GM23338 (cell line): ENCODE results near the gene KCNQ5.
"Not testable (repeated sequence)": the region's sequence is repeated elsewhere in the genome, so short reads cannot be mapped to it uniquely, and the experiment has no call there.

Experiments used
- CREB1 ChIP-seq: fragments of 250-450 bp; sonication (Bioruptor Pico); IDR thresholded peaks from 2 replicates; pipeline ENCODE4 v1.5.0; 2020; ENCODE audit warnings: low read depth, mild to moderate bottlenecking, moderate library complexity
- EZH2 ChIP-seq: fragments of 200-600 bp; sonication (generic); IDR thresholded peaks from one replicate; pipeline ENCODE4 v1.8.0; 2017; ENCODE audit warnings: antibody characterized with exemption, mild to moderate bottlenecking, low read depth; ENCODE audit not compliant: unreplicated experiment
- EZH2phosphoT487 ChIP-seq: fragments of 200-600 bp; sonication (generic); IDR thresholded peaks from one replicate; pipeline ENCODE4 v1.8.1; 2018; ENCODE audit warnings: antibody characterized with exemption; ENCODE audit not compliant: unreplicated experiment
- POLR2AphosphoS5 ChIP-seq: IDR thresholded peaks from 2 replicates; pipeline ENCODE4 v1.6.1; 2016; ENCODE audit warnings: antibody characterized with exemption, low read depth
- REST ChIP-seq: IDR thresholded peaks from one replicate; pipeline ENCODE4 v1.6.1; 2018; ENCODE audit warnings: antibody characterized with exemption; ENCODE audit not compliant: unreplicated experiment
- TF ChIP-seq, protein P1 (sequence below), 2 experiments: fragments of 200-600 bp in 1 of 2; sonication (generic) in 1 of 2; conservative IDR thresholded peaks; 2 replicates each; pipeline versions ENCODE4 v1.5.1 to v1.6.1; 2016 to 2017; ENCODE audit warnings: antibody characterized with exemption in 2 of 2, low read depth in 2 of 2, mild to moderate bottlenecking in 2 of 2, moderate library complexity in 1 of 2
- TF ChIP-seq, protein P2 (sequence below): fragments of 250-450 bp; sonication (Bioruptor Pico); IDR thresholded peaks from 2 replicates; pipeline ENCODE4 v1.5.0; 2020; ENCODE audit warnings: mild to moderate bottlenecking, moderate library complexity

GRCh38 chr6:73233971-73234370, 612.1 kb downstream of the KCNQ5 start:
- TF ChIP-seq, protein P1, sequence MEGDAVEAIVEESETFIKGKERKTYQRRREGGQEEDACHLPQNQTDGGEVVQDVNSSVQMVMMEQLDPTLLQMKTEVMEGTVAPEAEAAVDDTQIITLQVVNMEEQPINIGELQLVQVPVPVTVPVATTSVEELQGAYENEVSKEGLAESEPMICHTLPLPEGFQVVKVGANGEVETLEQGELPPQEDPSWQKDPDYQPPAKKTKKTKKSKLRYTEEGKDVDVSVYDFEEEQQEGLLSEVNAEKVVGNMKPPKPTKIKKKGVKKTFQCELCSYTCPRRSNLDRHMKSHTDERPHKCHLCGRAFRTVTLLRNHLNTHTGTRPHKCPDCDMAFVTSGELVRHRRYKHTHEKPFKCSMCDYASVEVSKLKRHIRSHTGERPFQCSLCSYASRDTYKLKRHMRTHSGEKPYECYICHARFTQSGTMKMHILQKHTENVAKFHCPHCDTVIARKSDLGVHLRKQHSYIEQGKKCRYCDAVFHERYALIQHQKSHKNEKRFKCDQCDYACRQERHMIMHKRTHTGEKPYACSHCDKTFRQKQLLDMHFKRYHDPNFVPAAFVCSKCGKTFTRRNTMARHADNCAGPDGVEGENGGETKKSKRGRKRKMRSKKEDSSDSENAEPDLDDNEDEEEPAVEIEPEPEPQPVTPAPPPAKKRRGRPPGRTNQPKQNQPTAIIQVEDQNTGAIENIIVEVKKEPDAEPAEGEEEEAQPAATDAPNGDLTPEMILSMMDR (conservative IDR thresholded peaks at IDR 0.05; ENCODE audit: low read depth in 2 of 2) = not testable (repeated sequence)
- TF ChIP-seq POLR2AphosphoS5, EZH2phosphoT487, REST, EZH2, CREB1: not testable (repeated sequence)
- TF ChIP-seq, protein P2, sequence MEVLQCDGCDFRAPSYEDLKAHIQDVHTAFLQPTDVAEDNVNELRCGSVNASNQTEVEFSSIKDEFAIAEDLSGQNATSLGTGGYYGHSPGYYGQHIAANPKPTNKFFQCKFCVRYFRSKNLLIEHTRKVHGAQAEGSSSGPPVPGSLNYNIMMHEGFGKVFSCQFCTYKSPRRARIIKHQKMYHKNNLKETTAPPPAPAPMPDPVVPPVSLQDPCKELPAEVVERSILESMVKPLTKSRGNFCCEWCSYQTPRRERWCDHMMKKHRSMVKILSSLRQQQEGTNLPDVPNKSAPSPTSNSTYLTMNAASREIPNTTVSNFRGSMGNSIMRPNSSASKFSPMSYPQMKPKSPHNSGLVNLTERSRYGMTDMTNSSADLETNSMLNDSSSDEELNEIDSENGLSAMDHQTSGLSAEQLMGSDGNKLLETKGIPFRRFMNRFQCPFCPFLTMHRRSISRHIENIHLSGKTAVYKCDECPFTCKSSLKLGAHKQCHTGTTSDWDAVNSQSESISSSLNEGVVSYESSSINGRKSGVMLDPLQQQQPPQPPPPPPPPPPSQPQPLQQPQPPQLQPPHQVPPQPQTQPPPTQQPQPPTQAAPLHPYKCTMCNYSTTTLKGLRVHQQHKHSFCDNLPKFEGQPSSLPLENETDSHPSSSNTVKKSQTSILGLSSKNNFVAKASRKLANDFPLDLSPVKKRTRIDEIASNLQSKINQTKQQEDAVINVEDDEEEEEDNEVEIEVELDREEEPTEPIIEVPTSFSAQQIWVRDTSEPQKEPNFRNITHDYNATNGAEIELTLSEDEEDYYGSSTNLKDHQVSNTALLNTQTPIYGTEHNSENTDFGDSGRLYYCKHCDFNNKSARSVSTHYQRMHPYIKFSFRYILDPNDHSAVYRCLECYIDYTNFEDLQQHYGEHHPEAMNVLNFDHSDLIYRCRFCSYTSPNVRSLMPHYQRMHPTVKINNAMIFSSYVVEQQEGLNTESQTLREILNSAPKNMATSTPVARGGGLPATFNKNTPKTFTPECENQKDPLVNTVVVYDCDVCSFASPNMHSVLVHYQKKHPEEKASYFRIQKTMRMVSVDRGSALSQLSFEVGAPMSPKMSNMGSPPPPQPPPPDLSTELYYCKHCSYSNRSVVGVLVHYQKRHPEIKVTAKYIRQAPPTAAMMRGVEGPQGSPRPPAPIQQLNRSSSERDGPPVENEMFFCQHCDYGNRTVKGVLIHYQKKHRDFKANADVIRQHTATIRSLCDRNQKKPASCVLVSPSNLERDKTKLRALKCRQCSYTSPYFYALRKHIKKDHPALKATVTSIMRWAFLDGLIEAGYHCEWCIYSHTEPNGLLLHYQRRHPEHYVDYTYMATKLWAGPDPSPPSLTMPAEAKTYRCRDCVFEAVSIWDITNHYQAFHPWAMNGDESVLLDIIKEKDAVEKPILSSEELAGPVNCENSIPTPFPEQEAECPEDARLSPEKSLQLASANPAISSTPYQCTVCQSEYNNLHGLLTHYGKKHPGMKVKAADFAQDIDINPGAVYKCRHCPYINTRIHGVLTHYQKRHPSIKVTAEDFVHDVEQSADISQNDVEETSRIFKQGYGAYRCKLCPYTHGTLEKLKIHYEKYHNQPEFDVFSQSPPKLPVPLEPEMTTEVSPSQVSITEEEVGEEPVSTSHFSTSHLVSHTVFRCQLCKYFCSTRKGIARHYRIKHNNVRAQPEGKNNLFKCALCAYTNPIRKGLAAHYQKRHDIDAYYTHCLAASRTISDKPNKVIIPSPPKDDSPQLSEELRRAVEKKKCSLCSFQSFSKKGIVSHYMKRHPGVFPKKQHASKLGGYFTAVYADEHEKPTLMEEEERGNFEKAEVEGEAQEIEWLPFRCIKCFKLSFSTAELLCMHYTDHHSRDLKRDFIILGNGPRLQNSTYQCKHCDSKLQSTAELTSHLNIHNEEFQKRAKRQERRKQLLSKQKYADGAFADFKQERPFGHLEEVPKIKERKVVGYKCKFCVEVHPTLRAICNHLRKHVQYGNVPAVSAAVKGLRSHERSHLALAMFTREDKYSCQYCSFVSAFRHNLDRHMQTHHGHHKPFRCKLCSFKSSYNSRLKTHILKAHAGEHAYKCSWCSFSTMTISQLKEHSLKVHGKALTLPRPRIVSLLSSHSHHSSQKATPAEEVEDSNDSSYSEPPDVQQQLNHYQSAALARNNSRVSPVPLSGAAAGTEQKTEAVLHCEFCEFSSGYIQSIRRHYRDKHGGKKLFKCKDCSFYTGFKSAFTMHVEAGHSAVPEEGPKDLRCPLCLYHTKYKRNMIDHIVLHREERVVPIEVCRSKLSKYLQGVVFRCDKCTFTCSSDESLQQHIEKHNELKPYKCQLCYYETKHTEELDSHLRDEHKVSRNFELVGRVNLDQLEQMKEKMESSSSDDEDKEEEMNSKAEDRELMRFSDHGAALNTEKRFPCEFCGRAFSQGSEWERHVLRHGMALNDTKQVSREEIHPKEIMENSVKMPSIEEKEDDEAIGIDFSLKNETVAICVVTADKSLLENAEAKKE (CRISPR knock-in tag) = not testable (repeated sequence)
